Adrenal gland (tissue), 12 donors: ENCODE data around the gene STEAP2. TPM values are rescaled to one million over a fixed set of nuclear protein-coding genes. Genes with fewer than 3 reads are reported as not detected.

Experiments
- DNase-seq, 7 donors: peaks; one replicate each; pipeline ENCODE4 v3.0.0-alpha.2; 2019 to 2020
- H3K27ac ChIP-seq, 5 donors: fragments of 200-600 bp; sonication (generic) in 4 of 5; 1 replicate in 3 of 5; 2 replicates in 2 of 5; pipeline versions ENCODE4 v1.5.1 to v1.8.0; 2016 to 2020; ENCODE audit warnings: mild to moderate bottlenecking in 1 of 5
- H3K27me3 ChIP-seq: fragments of 200-600 bp; 2 replicates; pipeline ENCODE4 v1.8.0; 2021
- H3K36me3 ChIP-seq, 2 donors: fragments of 200-600 bp; replicated peaks in 1 of 2; 1 replicate in 1 of 2; 2 replicates in 1 of 2; pipeline versions ENCODE4 v1.5.1 to v1.8.0; 2018 to 2022
- H3K4me1 ChIP-seq, 2 donors: fragments of 200-600 bp; replicated peaks in 1 of 2; 1 replicate in 1 of 2; 2 replicates in 1 of 2; pipeline versions ENCODE4 v1.5.1 to v1.8.0; 2018 to 2021
- H3K4me3 ChIP-seq, 4 donors: fragments of 200-600 bp; sonication (generic) in 3 of 4; one replicate each; pipeline ENCODE4 v1.5.1; 2016 to 2018
- H3K9me3 ChIP-seq, 3 donors: fragments of 200-600 bp; sonication (generic) in 1 of 3; replicated peaks in 1 of 3; 1 replicate in 2 of 3; 2 replicates in 1 of 3; pipeline versions ENCODE4 v1.5.1 to v1.8.0; 2016 to 2021
- POLR2A ChIP-seq, 2 donors: fragments of 450-650 bp; IDR thresholded peaks; one replicate each; pipeline ENCODE4 v1.6.1; 2017; ENCODE audit warnings: antibody characterized with exemption in 2 of 2, mild to moderate bottlenecking in 2 of 2, moderate library complexity in 1 of 2
- WGBS, 4 donors: extraction: QIAGEN DNeasy Blood & Tissue Kit in 2 of 4; methylation state at CpG; one replicate each; pipeline versions ENCODE4 v1.1.5 to v1.1.7; 2013 to 2017; 5-methylcytosine and 5-hydroxymethylcytosine counted together
- intact Hi-C, 2 donors: fragments of 100-400 bp; cut with DNase I; formaldehyde crosslinking; loops; one replicate each; pipeline versions ENCODE4 v1.14.1 to v1.15.0; 2022 to 2023
- polyA plus RNA-seq, 3 donors: library from polyadenylated mRNA; stranded (reverse); fragments of 200-250 nt in 2 of 3; fragments of 350-450 nt in 1 of 3; fragmentation: Illumina TruSeq in 1 of 3; extraction: RNeasy Lipid Tissue Mini Kit (QIAGEN cat#74804) in 1 of 3; gene quantifications; one replicate each; pipeline ENCODE4 v1.2.3, GENCODE V29; 2013 to 2014
- small RNA-seq, 2 donors: library from RNA; depleted of rRNA; stranded (forward); fragments of <200 nt; gene quantifications; one replicate each; pipeline ENCODE3, GENCODE V24; 2016
- total RNA-seq, 9 donors: library from RNA; depleted of rRNA in 4 of 9; stranded (reverse); fragments of >200 nt in 4 of 9; fragments of 120-200 nt in 1 of 9; fragmentation: NEBNext Ultra II Directional in 1 of 9; extraction: Animal tissue kit (Norgen Biotek cat#: 25700) in 1 of 9; gene quantifications; one replicate each; pipeline versions ENCODE4 v1.1.0 to v1.2.4, GENCODE V29; 2013 to 2023
- TF ChIP-seq, protein P1 (sequence below), 6 experiments: fragments of 450-650 bp in 4 of 6; fragments of 200-600 bp in 2 of 6; sonication (generic) in 1 of 6; IDR thresholded peaks; 1 replicate in 5 of 6; 2 replicates in 1 of 6; pipeline versions ENCODE4 v1.5.1 to v1.8.0; 2016 to 2021; ENCODE audit warnings: antibody characterized with exemption in 6 of 6, mild to moderate bottlenecking in 2 of 6, moderate library complexity in 1 of 6
- donor health status: healthy with polysubstance abuse.
- donor health status: Bipolar disorder and iron deficiency.
- donor health status: DM: yes; HTN: yes; CAD: no.
- donor health status: DM: no; HTN: no; CAD: no.
- donor health status: DM: no; HTN: no; CAD: no.
- donor health status: DM: yes; HTN: yes; CAD: no.

The STEAP2 gene
- total and polyA plus RNA-seq, 12 donors: 2.0 to 9.5 (median 6.1) TPM

DNA sequence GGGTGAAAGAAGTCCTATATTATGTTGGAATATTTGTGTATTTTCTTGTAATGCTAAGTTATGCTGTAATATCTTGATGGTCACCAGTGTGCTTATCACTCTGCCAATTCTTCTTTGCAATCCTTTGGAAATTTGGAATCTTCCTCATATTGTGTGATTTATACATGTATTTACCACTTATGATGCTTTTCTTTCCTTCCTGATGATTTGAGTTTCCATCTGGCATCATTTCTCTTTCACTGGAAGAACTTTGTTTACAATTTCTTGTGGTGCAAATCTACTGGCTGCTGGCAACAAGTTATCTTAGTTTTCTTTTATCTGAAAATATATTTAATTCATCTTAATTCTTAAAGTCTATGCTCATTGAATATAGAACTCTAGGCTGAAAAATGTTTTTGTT lies 62.6 kb downstream of the STEAP2 start:
- H3K9me3 ChIP-seq: no peaks in the 10 kb centered on the region
- TF ChIP-seq, protein P1, sequence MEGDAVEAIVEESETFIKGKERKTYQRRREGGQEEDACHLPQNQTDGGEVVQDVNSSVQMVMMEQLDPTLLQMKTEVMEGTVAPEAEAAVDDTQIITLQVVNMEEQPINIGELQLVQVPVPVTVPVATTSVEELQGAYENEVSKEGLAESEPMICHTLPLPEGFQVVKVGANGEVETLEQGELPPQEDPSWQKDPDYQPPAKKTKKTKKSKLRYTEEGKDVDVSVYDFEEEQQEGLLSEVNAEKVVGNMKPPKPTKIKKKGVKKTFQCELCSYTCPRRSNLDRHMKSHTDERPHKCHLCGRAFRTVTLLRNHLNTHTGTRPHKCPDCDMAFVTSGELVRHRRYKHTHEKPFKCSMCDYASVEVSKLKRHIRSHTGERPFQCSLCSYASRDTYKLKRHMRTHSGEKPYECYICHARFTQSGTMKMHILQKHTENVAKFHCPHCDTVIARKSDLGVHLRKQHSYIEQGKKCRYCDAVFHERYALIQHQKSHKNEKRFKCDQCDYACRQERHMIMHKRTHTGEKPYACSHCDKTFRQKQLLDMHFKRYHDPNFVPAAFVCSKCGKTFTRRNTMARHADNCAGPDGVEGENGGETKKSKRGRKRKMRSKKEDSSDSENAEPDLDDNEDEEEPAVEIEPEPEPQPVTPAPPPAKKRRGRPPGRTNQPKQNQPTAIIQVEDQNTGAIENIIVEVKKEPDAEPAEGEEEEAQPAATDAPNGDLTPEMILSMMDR (IDR thresholded peaks at IDR 0.05): no peak
- TF ChIP-seq POLR2A (IDR thresholded peaks at IDR 0.05): no peak

DNA sequence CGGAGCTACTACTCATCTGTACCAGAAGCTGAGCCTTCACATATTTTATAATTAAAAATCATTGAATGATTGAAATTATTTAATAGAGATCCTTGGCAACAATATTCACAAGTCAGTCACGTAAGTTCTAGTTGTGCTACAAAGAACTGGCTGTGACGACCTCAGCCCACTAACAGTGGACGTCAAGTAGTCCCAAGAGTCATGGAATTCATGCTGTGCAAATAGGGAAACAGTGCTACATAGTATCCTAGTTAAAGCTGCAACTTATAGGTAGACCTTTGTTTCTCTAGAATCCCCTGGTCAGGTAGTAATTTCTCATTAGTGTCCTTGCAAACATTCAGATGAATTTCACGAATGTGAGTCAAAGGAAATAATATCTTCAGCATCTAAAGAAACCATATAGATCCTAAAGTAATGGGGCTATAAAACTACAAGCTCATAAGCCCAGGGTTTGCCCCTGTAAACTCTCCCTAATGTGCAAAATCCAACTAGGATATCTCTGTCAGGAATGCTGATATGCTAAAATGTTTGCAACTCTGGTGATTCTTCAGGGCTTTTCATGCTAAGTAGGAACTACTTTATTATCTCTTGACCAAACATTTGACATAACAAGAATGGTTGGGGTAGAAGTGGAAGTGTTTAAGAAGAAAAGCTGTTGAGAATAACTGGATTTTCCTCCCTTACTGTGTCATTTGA lies 64.6 kb downstream of the STEAP2 start:
- no peaks in the 10 kb centered on the region for H3K36me3 ChIP-seq
- H3K9me3 ChIP-seq: no peaks in the 10 kb centered on the region
- intact Hi-C loops: no loop called here
- H3K27ac ChIP-seq: no peak overlapping the region
- WGBS, 4 donors: 71 to 77% (median 75%) methylated on average over 5 of the region's 5 CpGs
- TF ChIP-seq POLR2A (IDR thresholded peaks at IDR 0.05): no peak
- TF ChIP-seq, protein P1 (IDR thresholded peaks at IDR 0.05): no peak
- no peak for DNase-seq
- no peak overlapping the region for H3K4me3 ChIP-seq
- no peaks in the 10 kb centered on the region for H3K27me3 ChIP-seq
- no peaks in the 10 kb centered on the region for H3K4me1 ChIP-seq

More for the DNA sequence above, 62.6 kb downstream of the STEAP2 start:
- intact Hi-C loops: no loop called here
- H3K4me1 ChIP-seq: no peaks in the 10 kb centered on the region
- H3K27me3 ChIP-seq: no peaks in the 10 kb centered on the region
- H3K27ac ChIP-seq: no peak overlapping the region
- no peaks in the 10 kb centered on the region for H3K36me3 ChIP-seq
- no peak for DNase-seq
- no peak overlapping the region for H3K4me3 ChIP-seq

Small RNAs within 50 kb of the gene (small RNA-seq; reads per million reads assigned to genes)
- 0 reads per million in 2 donors for gene RF00019

Other genes with a start within 250 kb of the STEAP2 start
- 10 to 100 TPM in 1 of 9 donors, 1 to 10 TPM in 6, under 1 TPM in 2; 0.35 to 11.8 (median 1.5) TPM for gene STEAP1, start 57.3 kb upstream of the STEAP2 start, total RNA-seq
- 1 to 10 TPM in 2 of 3 donors, under 1 TPM in 1; 0.56 to 3.0 (median 2.4) TPM for gene STEAP1, start 57.3 kb upstream of the STEAP2 start, polyA plus RNA-seq
- gene CFAP69, start 33.4 kb downstream of the STEAP2 start, total RNA-seq: 1 to 10 TPM in 8 of 9 donors, under 1 TPM in 1; 0.42 to 7.9 (median 4.1) TPM
- 10 to 100 TPM in 1 of 3 donors, 1 to 10 TPM in 2; 2.7 to 10.2 (median 7.3) TPM for gene CFAP69, start 33.4 kb downstream of the STEAP2 start, polyA plus RNA-seq
- gene FAM237B, start 109.6 kb downstream of the STEAP2 start, total RNA-seq: not detected
- gene FAM237B, start 109.6 kb downstream of the STEAP2 start, polyA plus RNA-seq: not detected
- gene GTPBP10, start 135.0 kb downstream of the STEAP2 start, total RNA-seq: 10 to 100 TPM in 8 of 9 donors, 1 to 10 TPM in 1; 7.2 to 29.4 (median 22.8) TPM
- gene GTPBP10, start 135.0 kb downstream of the STEAP2 start, polyA plus RNA-seq: 10 to 100 TPM; 15.1 to 32.8 (median 15.8) TPM
- gene CLDN12, start 191.7 kb downstream of the STEAP2 start, total RNA-seq: 100 to 1,000 TPM in 1 of 9 donors, 10 to 100 TPM in 8; 25.8 to 150 (median 44.5) TPM
- 10 to 100 TPM; 13.8 to 83.5 (median 20.8) TPM for gene CLDN12, start 191.7 kb downstream of the STEAP2 start, polyA plus RNA-seq